ENCODE data around the gene BRI3BP.

Gene BRI3BP

GRCh38 chr12:124993626-124994436 is at the start of gene BRI3BP:
TSS of gene BRI3BP (plus strand) at chr12:124993645. CDS start at chr12:124993791, 146 bp downstream.
- DNase-seq (ENCODE audit: low spot score) = peak; percentile 73

- no peak for DNase-seq (ENCODE audit: low spot score)
Observed at GRCh38 chr12:124946447-124946793, 47.0 kb upstream of the BRI3BP start.

GRCh38 chr12:124947013-124947412 is 46.4 kb upstream of the BRI3BP start:
- no peak for DNase-seq (ENCODE audit: low spot score)

GRCh38 chr12:124947561-124948398 is 45.7 kb upstream of the BRI3BP start:
- DNase-seq (ENCODE audit: low spot score) = no peak

- no peak for DNase-seq (ENCODE audit: low spot score)
Observed at GRCh38 chr12:124949066-124949465, 44.4 kb upstream of the BRI3BP start.

- DNase-seq (ENCODE audit: low spot score) = no peak
Observed at GRCh38 chr12:124949779-124950728, 43.4 kb upstream of the BRI3BP start.

- DNase-seq (ENCODE audit: low spot score) = no peak
Observed at GRCh38 chr12:124952295-124952694, 41.1 kb upstream of the BRI3BP start.

- DNase-seq (ENCODE audit: low spot score) = no peak
Observed at GRCh38 chr12:124952801-124953200, 40.6 kb upstream of the BRI3BP start.

GRCh38 chr12:124953689-124954405 is 39.6 kb upstream of the BRI3BP start:
- DNase-seq (ENCODE audit: low spot score) = no peak

GRCh38 chr12:124954771-124955170 is 38.7 kb upstream of the BRI3BP start:
- no peak for DNase-seq (ENCODE audit: low spot score)

- no peak for DNase-seq (ENCODE audit: low spot score)
Observed at GRCh38 chr12:124956571-124956970, 36.9 kb upstream of the BRI3BP start.

GRCh38 chr12:124961055-124961454 is 32.4 kb upstream of the BRI3BP start:
- no peak for DNase-seq (ENCODE audit: low spot score)

GRCh38 chr12:124963211-124963610 is 30.2 kb upstream of the BRI3BP start:
- no peak for DNase-seq (ENCODE audit: low spot score)

GRCh38 chr12:124964251-124964650 is 29.2 kb upstream of the BRI3BP start:
- no peak for DNase-seq (ENCODE audit: low spot score)

- DNase-seq (ENCODE audit: low spot score) = no peak
Observed at GRCh38 chr12:124964836-124965462, 28.5 kb upstream of the BRI3BP start.

GRCh38 chr12:124967016-124967739 is 26.3 kb upstream of the BRI3BP start:
- no peak for DNase-seq (ENCODE audit: low spot score)

GRCh38 chr12:124968656-124969055 is 24.8 kb upstream of the BRI3BP start:
- no peak for DNase-seq (ENCODE audit: low spot score)

GRCh38 chr12:124970647-124971402 is 22.6 kb upstream of the BRI3BP start:
- DNase-seq (ENCODE audit: low spot score) = no peak

- no peak for DNase-seq (ENCODE audit: low spot score)
Observed at GRCh38 chr12:124971603-124972002, 21.8 kb upstream of the BRI3BP start.
